Sigmoid colon (tissue), 7 donors: Measurements from ENCODE around the gene CELF3. TPM values are rescaled to one million over a fixed set of nuclear protein-coding genes. Genes with fewer than 3 reads are reported as not detected.

Source experiments
- DNase-seq: peaks from one replicate; pipeline ENCODE4 v3.0.0-alpha.2; 2019
- H3K27ac ChIP-seq, 4 donors: fragments of 200-600 bp; sonication (generic); one replicate each; pipeline ENCODE4 v1.5.1; 2016 to 2019; ENCODE audit warnings: mild to moderate bottlenecking in 1 of 4
- H3K27me3 ChIP-seq, 3 donors: fragments of 200-600 bp; sonication (generic); one replicate each; pipeline ENCODE4 v1.5.1; 2019; ENCODE audit warnings: mild to moderate bottlenecking in 1 of 3
- H3K36me3 ChIP-seq, 4 donors: fragments of 200-600 bp; sonication (generic); one replicate each; pipeline ENCODE4 v1.5.1; 2016 to 2019
- H3K4me1 ChIP-seq, 4 donors: fragments of 200-600 bp; sonication (generic); one replicate each; pipeline ENCODE4 v1.5.1; 2017 to 2019
- H3K4me3 ChIP-seq, 4 donors: fragments of 200-600 bp; sonication (generic); one replicate each; pipeline ENCODE4 v1.5.1; 2017 to 2019; ENCODE audit warnings: mild to moderate bottlenecking in 2 of 4, moderate library complexity in 1 of 4
- H3K9me3 ChIP-seq, 4 donors: fragments of 200-600 bp in 3 of 4; sonication (generic) in 3 of 4; one replicate each; pipeline versions ENCODE4 v1.5.1 to v1.6.1; 2013 to 2019
- EP300 ChIP-seq, 4 donors: sonication (generic); formaldehyde crosslinking; IDR thresholded peaks; one replicate each; pipeline ENCODE4 v1.6.1; 2017; ENCODE audit warnings: antibody characterized with exemption in 4 of 4
- POLR2A ChIP-seq, 2 donors: fragments of 450-650 bp; IDR thresholded peaks; one replicate each; pipeline ENCODE4 v1.6.1; 2016; ENCODE audit warnings: antibody characterized with exemption in 2 of 2, mild to moderate bottlenecking in 2 of 2, moderate library complexity in 2 of 2
- POLR2AphosphoS5 ChIP-seq, 4 donors: sonication (generic); formaldehyde crosslinking; IDR thresholded peaks; one replicate each; pipeline ENCODE4 v1.6.1; 2017; ENCODE audit warnings: antibody characterized with exemption in 4 of 4
- WGBS, 2 donors: extraction: QIAGEN DNeasy Blood & Tissue Kit; methylation state at CpG; one replicate each; pipeline ENCODE4 v1.1.7; 2013; 5-methylcytosine and 5-hydroxymethylcytosine counted together
- intact Hi-C: fragments of 100-400 bp; cut with DNase I; formaldehyde crosslinking; loops from one replicate; pipeline ENCODE4 v1.15.1; 2023
- polyA plus RNA-seq, 3 donors: library from polyadenylated mRNA; stranded (reverse); fragments of 200-250 nt; gene quantifications; one replicate each; pipeline ENCODE4 v1.2.3, GENCODE V29; 2013
- total RNA-seq, 4 donors: library from RNA; depleted of rRNA; stranded (reverse); fragments of >200 nt; gene quantifications; one replicate each; pipeline ENCODE4 v1.1.0, GENCODE V29; 2016
- TF ChIP-seq, protein P1 (sequence below), 4 experiments: fragments of 450-650 bp in 3 of 4; fragments of 200-600 bp in 1 of 4; IDR thresholded peaks; one replicate each; pipeline ENCODE4 v1.5.1; 2016 to 2019; ENCODE audit warnings: antibody characterized with exemption in 4 of 4, mild to moderate bottlenecking in 3 of 4, moderate library complexity in 2 of 4
- donor health status: healthy with polysubstance abuse.
- donor health status: Bipolar disorder and iron deficiency.
- donor health status: healthy.

The CELF3 gene
- total RNA-seq (1 to 10 TPM; 1.3 to 4.3 (median 1.6) TPM), polyA plus RNA-seq (1 to 10 TPM in 1 of 3 donors, under 1 TPM in 2; 0.60 to 2.4 (median 0.69) TPM)

DNA sequence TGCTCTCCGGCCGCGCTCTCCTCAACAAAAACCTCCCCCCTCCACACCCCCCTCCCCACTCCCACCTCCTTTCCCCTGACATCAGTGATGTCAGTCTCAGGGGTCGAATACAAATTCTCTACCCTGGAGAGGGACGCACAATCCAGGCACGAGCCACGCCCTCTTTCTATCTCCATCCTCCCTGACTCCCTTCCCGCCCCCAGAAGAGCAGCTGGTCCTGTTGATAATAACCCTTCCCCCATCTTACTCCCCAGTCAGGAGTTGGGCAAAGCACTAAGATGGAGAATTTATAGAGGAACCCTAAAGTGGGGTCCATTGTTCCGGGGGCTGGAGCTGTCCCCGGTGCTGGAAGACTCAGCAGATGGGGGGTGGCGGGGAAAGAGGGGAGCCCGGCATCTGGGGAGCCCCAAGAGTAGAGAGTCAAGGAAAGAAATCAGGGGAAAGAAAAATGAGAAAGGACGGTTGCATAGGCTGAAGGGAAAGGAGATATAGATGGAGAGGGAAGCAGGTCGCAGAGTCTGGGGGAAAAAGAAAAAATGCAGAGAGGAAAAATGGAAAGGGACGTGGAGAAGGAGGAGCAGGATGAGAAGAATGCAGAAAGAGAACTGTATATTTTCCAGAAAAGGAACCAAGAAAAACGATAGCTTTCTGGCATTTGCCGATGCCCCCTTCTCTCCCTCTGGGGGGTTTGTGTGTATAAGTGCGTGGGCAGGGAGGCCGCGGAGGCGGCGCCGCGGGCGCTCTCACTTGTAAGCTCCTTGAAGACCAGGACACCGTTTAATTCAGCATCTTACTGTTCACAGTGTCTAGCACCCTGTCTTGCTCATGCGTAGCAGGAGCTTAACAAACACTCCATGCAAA, at the start of gene CELF3:
Gene CELF3, minus strand, starts transcription at position 33 of the 861 bp plus-strand sequence. CDS start 783 bp downstream, outside the sequence.
- 17 to 37% methylated on average over 27 of the region's 27 CpGs for WGBS, 2 donors
- TF ChIP-seq POLR2A (IDR thresholded peaks at IDR 0.05) (no peak), EP300 (IDR thresholded peaks at IDR 0.05) (no peak), POLR2AphosphoS5 (IDR thresholded peaks at IDR 0.05) (no peak)
- TF ChIP-seq, protein P1, sequence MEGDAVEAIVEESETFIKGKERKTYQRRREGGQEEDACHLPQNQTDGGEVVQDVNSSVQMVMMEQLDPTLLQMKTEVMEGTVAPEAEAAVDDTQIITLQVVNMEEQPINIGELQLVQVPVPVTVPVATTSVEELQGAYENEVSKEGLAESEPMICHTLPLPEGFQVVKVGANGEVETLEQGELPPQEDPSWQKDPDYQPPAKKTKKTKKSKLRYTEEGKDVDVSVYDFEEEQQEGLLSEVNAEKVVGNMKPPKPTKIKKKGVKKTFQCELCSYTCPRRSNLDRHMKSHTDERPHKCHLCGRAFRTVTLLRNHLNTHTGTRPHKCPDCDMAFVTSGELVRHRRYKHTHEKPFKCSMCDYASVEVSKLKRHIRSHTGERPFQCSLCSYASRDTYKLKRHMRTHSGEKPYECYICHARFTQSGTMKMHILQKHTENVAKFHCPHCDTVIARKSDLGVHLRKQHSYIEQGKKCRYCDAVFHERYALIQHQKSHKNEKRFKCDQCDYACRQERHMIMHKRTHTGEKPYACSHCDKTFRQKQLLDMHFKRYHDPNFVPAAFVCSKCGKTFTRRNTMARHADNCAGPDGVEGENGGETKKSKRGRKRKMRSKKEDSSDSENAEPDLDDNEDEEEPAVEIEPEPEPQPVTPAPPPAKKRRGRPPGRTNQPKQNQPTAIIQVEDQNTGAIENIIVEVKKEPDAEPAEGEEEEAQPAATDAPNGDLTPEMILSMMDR (IDR thresholded peaks at IDR 0.05): no peak
- Histone ChIP-seq H3K4me3 (no peak within 1 kb of the TSS), H3K27ac (no peak within 1 kb of the TSS), H3K9me3 (no peaks in the 10 kb centered on the region), H3K36me3 (no peaks in the 10 kb centered on the region), H3K27me3 (peaks cover 11 to 35% (median 16%) of the 10 kb centered on the region in 3 donors), H3K4me1 (peaks cover 0 to 41% (median 34%) of the 10 kb centered on the region in 4 donors)
- DNase-seq: no peak
- intact Hi-C loops: no loop called here

DNA sequence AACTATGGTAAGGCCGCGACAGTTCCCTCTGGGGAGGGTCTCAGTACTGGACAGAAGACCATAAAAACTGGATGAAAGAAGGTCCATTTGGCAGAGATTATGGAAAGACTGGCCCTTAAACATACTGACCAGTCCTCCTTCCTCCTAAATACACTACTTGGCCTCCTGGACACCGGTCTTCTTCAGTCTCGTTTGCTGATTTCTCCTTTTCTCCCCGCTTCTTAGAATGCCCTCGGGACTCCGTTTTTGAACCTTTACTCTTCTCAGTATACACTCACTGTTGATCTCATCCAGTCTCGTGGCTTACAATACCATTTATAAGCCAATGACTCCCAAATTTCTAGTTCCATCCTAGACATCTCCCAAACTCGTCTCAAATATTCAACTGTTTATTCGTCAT, 47.4 kb upstream of the CELF3 start:
- peak overlapping the region; percentile 62 to 83 (median 74) for H3K4me3 ChIP-seq
- H3K36me3 ChIP-seq: peaks cover 0 to 33% (median 16%) of the 10 kb centered on the region in 4 donors
- peak overlapping the region; percentile 80 to 92 (median 88) for H3K27ac ChIP-seq
- no peak for DNase-seq
- WGBS, 2 donors: 50 to 53% methylated on average over 10 of the region's 10 CpGs
- H3K9me3 ChIP-seq: no peaks in the 10 kb centered on the region
- peaks cover 0 to 15% (median 9%) of the 10 kb centered on the region in 4 donors for H3K4me1 ChIP-seq
- intact Hi-C loops: no loop called here
- TF ChIP-seq EP300 (IDR thresholded peaks at IDR 0.05) (no peak), POLR2AphosphoS5 (IDR thresholded peaks at IDR 0.05) (no peak), POLR2A (IDR thresholded peaks at IDR 0.05) (no peak)
- TF ChIP-seq, protein P1 (IDR thresholded peaks at IDR 0.05): no peak
- H3K27me3 ChIP-seq: no peaks in the 10 kb centered on the region

DNA sequence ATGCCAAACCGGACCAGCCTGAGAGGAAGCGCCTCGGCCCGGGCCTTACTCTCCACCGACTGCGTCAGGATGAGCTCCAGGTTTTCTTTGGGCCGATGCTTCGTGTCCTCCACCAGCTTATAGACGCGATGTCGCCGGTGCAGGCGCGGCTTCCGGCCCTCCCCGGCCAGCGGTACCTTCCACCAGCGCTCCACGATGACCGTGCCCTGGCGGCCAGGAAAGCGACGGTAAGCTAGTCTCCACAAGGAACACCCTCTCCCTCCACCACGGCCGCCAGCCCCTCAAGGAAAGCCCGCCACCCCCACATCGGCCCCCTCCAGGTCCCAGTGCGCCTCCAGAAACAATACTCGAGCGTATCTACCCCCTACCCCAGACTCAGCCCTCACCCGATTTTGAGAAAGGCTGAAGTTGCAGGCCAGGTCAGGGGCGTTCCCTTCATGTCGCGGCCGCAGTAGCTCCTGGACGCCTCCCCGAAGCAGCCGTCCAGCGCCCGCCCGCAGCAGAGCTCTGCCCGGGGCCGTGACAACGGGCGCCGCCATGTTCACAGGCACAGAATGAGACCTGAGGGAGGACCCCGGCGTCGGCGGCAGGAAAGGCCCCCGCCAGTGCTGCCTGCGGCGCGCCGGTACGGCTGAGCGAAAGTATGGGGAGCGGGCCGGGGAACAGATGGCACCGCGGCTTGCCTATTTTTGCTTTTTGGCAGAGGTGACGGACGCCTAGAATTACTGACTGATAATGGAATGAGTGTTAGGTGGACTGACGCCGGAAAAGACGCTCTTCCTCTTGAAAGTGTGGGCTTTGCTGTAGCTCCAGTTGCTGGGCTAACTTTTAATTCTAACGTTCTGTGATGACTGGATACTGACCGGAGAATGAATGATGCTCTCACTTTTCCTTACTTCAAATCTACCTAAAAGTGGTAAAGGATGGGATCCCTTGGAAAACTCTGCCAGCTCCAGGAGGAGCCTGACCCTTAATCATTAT, 46.6 kb upstream of the CELF3 start, which contains the start of gene MRPL9:
Gene MRPL9, minus strand, starts transcription at position 556 of the 981 bp plus-strand sequence. Its CDS starts 17 bp downstream, at position 539.
- 1% methylated on average over 68 of the region's 68 CpGs for WGBS, 2 donors
- TF ChIP-seq POLR2AphosphoS5 (IDR thresholded peaks at IDR 0.05): peak in 3 of 4 donors; percentile 50 to 65 (median 55)
- peak in 1 of 2 donors; percentile 18 for TF ChIP-seq POLR2A (IDR thresholded peaks at IDR 0.05)
- TF ChIP-seq EP300 (IDR thresholded peaks at IDR 0.05): no peak

DNA sequence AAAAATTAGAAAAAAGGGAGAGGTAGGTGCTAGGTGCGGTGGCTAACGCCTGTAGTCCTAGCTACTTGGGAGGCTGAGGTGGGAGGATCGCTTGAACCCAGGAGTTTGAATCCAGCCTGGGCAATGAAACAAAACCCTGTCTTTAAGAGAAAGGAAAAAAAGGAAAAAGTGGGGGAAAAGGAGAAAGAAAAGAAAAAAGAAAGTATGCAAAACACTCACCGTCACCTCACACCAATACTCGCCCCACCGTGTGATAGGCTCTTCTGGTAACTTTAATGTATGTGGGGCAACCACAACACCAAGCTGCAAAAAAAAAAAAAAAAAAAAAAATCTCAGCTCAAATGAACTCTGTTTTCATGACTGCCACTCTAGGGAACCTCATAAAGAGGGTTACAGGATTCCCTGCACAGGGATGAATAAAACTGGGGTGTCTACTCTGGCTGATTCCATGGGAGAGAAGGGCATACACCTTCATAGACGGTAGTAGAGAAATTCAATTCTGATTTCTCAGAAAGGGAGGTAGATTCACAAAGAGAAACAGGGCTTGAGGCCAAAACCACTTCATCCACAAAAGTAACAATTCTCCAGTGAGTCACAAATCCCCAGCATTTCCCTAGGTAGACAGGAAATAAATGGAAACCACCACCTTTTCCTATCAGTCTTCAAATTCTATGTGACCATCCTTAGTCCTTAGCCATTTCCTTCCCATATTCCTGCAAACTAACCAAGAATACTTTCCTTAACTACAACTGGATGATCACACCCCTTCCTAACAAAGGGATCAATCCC, 44.2 kb upstream of the CELF3 start:
- peaks cover 0 to 56% (median 16%) of the 10 kb centered on the region in 4 donors for H3K36me3 ChIP-seq
- H3K4me3 ChIP-seq: no peak overlapping the region
- TF ChIP-seq POLR2AphosphoS5 (IDR thresholded peaks at IDR 0.05) (no peak), POLR2A (IDR thresholded peaks at IDR 0.05) (no peak), EP300 (IDR thresholded peaks at IDR 0.05) (no peak)
- TF ChIP-seq, protein P1 (IDR thresholded peaks at IDR 0.05): no peak
- WGBS, 2 donors: 96% methylated on average over 7 of the region's 7 CpGs
- no peak for DNase-seq
- no peaks in the 10 kb centered on the region for H3K9me3 ChIP-seq
- H3K27me3 ChIP-seq: no peaks in the 10 kb centered on the region
- H3K4me1 ChIP-seq: peaks cover 0 to 15% (median 9%) of the 10 kb centered on the region in 4 donors
- intact Hi-C loops: no loop called here
- no peak overlapping the region for H3K27ac ChIP-seq

More for the DNA sequence above, 46.6 kb upstream of the CELF3 start, which contains the start of gene MRPL9:
- no peaks in the 10 kb centered on the region for H3K9me3 ChIP-seq
- H3K27ac ChIP-seq: peak within 1 kb of the TSS; percentile 80 to 92 (median 88)
- peaks cover 0 to 41% (median 16%) of the 10 kb centered on the region in 4 donors for H3K36me3 ChIP-seq
- H3K4me3 ChIP-seq: peak within 1 kb of the TSS; percentile 62 to 83 (median 74)
- peak; percentile 88 for DNase-seq
- H3K4me1 ChIP-seq: peaks cover 0 to 15% (median 9%) of the 10 kb centered on the region in 4 donors
- intact Hi-C loops: no loop called here
- no peaks in the 10 kb centered on the region for H3K27me3 ChIP-seq
